GM21381 (cell line): Measurements from ENCODE around the gene SSBP3.
"Not testable (repeated sequence)": the region's sequence is repeated elsewhere in the genome, so short reads cannot be mapped to it uniquely, and the experiment has no call there.

Experiments used
- ATAC-seq: cut with Tn5 transposase; IDR thresholded peaks from one replicate; pipeline ENCODE4 v1.9.1; 2021; ENCODE audit warnings: mild to moderate bottlenecking, moderate library complexity; ENCODE audit not compliant: unreplicated experiment

Gene SSBP3

DNA sequence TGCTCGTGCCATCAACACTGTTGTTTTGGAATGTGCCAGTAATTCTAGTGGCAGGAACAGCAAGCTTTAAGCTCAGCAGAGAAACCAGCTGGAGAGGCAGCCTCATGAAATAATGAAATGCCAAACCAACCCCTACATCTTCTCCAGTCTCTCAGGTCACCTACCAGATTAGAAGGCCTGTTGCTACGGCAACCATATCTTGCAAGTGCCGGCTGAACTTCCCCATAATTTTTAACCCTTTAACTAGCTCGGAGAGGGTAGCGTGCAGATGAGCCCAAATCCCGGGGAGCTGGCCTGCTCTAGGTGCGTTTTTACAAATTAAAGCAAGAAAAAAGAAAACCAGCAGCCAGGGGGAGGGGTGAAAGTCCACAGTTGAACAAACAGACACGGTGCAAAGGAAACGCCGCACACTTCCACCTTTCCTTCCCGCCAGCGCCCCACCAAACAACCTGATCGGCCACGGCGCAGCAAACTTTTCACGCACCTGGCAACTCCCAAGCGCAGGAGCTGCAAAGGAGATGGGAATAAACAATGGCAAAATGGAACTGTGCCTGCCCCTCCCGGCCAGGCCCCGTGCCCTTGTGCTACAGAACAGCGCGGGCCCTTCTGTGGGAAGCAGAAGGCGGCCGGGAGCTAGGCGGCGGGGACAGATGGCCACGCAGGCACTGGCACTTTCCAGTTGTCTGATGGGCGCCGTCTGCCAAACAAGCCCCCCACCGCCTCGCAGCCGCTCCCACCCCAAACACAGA is 50.1 kb downstream of the SSBP3 start:
- no peak for ATAC-seq

DNA sequence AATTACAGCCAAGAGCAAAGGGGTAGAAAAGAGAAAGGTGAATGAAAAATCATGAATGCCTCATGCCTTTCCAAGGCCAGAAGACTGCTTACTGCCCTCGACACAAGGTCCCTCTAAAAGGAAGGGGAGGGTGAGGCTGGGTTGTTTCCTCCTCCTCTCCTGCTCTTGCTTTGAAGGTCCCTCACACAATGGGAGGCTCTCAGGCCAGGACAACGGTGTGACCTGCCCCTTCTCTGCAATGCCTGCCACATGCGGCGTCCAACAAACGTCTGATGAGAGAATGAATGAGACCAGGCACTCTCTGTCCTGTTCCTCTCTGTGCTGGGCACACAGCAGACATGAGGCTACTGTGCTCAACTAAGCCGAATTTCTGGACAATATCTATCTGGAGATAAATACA is 51.3 kb downstream of the SSBP3 start:
- no peak for ATAC-seq

DNA sequence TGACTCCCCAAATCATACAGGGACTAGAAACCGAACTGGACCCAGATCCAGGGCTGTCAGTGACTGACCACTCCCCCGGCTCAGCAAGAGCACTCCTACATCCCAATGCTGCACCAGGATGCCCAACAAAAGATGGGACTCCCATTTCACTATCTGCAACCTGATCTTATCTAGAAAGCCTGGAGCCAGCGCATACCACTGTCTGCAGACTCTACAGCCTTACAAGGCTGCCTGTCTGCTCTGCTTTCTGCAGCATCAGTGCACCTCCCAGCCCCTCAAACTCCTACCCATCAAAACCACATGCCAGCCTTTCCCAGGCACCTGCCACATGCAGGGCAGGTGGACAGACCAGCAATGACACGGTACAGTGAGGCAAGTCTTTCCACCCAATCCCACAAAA is 52.2 kb downstream of the SSBP3 start:
- ATAC-seq = no peak

DNA sequence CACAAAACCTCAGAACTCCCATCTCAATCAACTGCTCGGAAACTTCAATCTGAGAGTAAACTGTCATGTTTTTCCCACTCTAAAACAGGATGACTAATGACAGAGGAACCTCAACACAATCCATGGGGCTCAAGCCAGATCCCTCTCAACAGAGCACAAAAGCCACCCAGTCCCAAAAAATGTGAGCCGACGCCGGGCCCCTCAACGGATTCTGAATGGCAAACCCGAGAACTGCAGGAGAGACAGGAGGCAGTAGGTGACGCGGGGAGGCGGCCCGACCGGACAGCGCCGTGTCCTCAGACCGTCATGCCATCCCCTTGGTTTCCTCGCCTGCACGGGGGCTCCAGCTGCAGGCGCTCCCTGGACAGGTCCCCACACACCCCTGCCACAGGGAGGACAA is 53.4 kb downstream of the SSBP3 start:
- no peak for ATAC-seq

DNA sequence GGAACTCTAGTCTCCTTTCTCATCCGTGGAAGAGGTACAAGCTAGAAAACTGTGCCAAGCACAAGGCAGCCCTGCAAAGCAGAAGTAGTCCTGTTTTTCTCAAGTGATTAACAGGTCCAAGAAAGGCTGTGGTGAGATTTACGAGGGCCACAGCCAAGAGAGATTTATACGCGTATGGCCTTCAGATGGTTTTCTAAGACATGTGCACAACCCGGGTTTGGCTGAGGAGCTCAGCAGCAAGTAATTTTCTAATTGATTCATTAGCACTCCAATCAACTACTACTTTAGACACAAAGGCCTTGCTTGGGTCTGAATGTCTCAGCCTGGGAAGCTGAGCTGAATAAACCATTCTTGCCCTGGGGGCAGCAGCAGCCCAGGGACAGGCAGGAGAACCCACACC is 55.8 kb downstream of the SSBP3 start:
- ATAC-seq = no peak

DNA sequence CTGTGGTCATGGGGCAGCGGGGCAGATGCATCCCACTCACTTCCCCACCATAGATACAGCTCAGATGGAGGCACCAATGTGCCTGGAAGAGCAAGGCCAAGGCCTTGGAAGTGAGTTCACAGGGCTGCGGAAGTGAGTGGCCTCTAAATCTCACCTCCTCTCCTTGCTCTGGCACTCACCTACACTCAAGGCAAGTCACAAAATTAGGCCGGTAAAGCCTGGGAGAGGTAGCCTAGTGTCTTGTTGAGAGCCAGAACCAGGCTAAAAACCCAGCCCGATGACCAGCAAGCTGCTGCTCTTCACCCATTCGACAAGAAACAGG is 57.5 kb downstream of the SSBP3 start:
- no peak for ATAC-seq

DNA sequence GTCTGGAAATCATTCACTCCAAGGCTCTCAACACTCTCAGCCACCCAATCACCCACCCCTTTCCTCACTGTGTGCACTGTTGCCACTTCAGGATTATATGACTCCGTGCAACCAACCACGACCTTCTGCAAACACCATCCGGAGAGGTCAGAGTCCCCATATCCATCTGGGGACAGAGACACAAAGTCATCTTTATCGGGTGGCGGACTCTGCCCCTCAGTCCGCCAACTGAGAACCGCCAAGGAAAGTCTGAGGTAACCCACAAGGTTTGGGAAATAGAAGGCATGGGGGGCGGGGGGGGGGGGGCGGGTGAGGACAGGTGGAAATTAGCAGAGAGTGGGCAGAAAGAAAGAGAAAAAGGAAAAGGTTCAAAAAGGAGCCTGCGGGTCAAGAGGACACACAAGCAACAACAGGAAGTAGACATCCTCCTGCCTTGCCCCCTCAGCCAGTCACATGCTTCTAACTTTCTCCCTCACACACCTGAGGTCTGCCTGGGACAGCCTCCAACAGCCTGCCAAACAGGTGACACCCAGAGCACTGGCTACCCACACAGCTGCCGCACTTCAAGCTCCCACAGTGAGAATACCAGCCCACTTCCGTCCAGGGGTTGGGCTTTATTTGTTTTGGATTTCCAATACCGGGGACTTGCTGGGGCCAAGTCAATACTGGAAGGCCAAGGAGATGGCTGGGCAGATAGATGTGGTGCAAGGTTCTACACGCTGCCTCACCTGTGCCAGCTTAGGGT is 58.1 kb downstream of the SSBP3 start:
- ATAC-seq = no peak

DNA sequence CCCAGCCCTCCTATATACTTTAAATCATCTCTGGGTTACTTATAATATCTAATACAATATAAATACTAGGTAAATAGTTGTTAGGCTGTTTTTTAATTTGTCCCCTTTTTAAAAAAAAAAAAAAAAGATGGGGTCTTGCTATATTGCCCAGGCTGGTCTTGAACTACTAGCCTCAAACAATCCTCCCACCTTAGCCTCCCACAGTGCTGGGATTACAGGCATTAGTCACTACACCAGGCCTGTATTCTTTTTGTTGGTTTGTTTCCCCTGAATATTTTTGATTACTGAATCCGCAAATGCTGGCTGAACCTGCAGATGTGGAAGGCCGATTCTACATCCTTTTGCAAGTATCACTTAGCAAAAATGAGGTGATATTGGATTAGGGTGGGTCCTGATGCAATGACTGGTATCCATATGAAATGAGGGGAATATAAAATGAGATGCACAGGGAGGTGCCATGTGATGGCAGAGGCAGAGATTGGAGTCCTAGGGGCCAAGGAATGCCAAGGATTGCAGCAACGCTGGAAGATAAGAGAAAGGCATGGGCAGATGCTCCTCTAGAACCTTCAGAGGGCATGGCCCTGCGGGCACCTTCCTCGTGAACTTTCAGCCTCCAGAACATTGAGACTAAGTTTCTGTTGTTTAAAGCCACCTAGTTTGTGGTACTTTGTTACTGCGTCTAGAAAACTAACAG is 58.8 kb downstream of the SSBP3 start:
- ATAC-seq = no peak

DNA sequence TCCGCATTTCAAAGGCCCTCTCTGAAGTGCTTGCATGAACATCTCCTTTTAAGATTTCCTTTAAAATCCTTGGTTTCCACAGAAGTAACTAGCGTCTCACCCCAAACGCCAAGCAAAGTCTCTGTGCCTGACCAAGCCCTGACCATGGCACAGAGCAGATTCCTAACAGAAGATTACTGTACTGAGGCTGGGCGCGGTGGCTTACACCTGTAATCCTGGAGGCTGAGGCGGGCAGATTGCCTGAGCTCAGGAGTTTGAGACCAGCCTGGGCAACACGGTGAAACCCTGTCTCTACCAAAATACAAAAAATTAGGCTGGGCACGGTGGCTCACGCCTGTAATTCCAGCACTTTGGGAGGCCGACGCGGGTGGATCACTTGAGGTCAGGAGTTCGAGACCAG is 60.6 kb downstream of the SSBP3 start:
- ATAC-seq = not testable (repeated sequence)

DNA sequence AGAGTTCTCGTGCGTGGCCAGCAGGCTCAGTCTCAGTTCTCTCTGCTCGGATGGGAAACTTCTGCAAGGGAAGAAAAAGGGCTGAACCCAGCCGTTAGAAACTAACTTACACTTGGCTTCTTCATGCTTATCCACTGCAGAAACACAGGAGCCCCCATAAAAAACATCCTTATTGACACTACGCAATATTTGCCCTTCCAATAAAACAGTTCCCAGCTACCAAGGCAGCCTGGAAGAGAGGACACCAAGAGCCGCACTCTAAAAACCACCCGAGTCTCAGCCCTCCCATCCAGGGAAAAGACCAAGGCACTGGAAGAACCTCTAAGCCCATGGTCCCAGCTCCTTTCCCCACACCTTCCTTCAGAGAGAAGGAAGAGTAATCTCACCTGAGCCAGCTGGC is 61.1 kb downstream of the SSBP3 start:
- no peak for ATAC-seq

DNA sequence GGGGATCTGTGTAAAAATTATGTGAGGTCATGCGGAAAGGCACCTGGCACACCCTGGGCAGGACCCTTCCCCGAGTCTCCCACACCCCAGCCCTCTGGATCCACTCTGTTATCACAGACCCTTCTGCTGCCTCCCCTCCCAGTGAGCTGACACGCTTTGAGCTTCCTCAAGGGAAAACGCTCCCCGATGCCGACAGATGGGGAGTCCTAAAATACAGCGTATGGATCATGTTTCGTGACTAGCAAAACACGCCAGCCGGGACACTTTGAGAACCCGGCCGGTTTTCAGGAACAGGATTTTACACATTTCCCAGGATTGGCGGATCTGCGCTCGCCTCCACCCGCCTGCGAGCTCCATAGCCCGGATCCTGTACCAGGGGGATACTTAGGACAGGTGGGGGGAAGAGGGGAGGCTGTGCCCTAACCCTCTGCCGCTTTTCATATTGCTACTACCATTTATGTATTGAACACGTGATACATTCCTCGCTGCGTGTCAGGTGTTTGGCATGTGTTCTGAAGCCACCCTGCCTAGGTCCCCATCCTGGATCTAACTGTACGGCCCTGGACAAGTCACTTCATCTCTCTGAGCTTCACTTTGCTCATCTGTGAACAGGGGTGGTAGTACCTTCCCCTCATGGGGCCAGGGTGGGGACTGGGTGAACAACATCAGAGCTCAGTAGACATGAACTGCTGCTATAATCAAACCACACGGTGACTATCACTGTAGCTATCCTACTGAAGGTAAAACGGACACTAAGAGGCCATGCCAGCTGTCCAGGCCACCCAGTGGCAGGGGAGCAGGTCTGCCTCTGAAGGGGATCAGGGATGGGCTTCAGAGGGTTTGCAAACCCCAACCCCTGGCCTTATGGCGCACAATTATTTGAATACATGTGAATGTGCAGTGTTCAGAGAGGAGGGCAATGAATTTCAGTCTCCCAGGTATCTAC is 63.2 kb downstream of the SSBP3 start:
- ATAC-seq = no peak

DNA sequence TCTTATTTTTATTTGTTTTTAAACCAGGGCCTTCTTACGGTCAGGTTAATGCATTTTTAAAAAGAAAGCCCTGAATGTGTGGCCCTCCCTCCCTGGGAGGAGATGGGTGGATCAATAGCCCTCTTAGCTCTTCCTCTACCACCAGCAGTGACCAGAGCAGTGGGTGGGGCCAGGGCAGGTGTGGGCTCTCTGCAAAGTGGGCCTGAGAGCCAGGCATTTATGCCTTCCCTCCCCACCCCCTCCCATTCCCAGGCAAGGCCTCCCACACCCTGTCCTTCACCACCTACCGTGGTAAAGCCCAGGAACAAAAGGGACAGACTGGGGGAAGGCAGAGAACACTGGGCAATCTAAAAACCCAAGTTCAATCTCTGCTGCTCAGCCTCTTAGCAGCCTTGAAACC is 63.9 kb downstream of the SSBP3 start:
- no peak for ATAC-seq

DNA sequence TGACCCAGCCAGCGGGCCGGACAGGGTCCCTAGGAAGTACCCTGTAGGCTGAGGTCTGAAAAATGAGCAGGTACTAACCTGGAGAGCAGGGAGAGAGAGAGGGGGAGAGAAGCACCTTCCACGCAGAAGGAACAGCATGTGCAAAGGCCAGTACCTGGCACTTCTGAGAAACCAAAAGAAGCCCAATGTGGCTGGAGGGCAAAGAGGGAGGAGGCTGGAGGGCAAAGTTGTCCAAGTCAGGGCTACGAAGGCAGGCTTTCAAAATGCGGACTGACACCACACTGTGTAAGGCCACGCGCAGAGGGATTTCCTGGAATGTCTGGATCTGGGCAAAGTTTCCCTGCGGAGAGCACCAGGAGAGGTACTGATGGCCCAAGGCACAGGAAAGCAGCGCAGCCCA is 64.4 kb downstream of the SSBP3 start:
- ATAC-seq = no peak

DNA sequence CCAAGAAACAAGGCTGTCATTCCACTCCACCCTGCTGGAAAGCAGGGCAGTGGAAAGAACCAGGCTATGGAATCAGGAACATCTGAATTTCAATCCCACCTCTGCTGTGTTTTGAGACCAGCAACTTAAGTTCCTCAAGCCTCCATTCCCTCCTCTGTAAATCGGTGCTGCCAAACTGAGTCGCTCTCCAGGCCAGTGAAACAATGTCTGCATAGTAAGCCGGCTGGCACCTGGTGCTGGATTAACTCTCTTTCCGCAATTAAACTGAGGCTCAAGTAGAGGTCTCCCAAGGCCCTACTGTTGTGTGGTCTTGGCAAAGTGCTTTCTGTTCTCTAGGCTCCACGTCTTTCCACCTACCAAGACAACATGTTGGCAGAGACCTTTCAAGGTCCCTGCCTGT is 65.3 kb downstream of the SSBP3 start:
- no peak for ATAC-seq

DNA sequence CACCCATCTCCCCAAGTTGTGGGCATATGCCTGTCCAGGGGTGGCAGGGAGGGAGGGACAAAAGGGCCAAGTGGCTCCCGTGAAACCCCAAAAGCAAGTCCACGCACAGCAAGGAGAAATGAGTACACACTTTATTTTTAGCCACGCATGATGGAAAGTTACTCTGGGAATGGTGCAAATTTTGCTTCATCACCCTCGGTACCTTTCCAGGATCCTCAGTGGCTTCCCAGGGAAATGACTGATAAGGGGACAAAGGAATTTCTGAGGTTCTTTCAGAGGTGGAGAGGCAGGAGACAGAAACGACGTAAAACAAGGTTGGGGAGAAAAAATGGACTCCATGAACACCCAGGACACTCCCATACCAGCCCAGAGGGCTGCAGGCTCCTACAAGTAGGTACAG is 65.8 kb downstream of the SSBP3 start:
- no peak for ATAC-seq

DNA sequence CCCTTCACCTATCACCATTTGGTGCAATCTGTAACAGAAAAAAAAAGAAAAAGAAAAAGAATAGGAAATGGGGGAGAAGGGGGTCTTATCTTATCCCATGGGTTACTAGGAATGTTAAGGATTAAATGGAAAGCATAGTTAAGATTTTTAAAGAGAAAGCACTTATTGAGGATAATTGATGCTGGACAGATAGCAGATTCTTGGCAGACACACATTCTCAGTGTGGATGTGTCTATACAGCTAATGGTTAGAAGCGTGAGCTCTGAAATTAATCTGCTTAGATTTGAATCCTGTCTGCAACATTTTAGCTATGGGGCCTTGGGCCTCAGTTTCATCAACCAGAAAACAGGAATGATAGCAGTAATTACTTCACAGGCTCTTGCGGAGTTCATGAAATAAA is 67.1 kb downstream of the SSBP3 start:
- ATAC-seq = no peak

DNA sequence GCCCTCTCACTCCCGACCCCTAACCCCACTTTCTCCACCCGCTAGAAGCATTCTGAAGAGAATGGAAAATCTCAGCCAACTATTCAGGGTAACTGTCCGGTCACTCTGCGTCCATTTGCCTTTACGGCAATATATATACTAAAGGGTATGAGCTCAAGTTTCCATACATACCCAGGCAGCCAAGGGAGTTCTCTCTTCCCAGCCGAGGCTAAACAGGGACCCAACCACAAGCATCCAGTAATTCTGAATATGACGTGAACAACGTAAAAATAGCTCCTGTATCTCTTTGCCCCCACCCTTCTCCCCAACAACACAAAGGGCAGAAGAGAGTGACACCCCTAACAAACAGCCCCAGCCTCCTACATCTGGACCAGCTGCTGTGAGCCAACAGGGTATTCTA is 67.7 kb downstream of the SSBP3 start:
- no peak for ATAC-seq

DNA sequence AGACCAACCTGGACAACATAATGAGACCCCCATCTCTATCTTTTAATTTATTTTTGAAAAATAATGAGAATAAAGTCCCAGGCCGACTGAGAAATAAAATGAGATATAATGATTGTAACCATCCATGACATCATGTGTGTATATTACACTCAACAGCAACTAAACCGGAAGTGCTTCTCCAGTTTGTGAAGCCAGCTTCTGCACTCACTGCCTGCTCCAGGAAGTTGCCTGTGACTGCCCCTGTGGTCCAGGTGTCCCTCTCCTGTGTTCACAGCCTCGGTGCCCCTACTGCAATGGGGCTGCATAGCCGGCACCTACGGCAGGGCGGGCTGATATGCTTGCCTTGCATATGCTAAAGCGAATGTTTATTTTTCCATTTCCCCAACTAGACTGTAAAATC is 68.3 kb downstream of the SSBP3 start:
- no peak for ATAC-seq

DNA sequence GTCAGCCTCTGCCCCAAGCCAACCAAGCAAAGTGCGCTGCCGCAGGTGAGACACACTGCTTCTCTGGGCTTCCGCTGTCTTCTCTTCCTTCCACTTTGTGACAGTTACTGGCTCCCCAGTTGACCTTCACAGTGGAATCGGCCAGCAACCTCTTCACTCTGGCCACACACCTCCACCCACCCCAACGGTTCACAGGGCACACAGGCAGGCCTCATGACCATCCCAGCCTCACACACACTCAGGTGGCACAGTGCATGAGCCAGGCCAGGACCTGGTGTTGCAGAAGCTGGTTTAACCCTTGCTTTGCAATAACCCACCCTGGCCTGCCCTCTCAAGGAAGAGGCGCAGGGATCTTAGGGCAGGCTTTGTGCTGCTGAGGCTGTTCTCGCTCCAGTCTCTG is 69.2 kb downstream of the SSBP3 start:
- no peak for ATAC-seq

DNA sequence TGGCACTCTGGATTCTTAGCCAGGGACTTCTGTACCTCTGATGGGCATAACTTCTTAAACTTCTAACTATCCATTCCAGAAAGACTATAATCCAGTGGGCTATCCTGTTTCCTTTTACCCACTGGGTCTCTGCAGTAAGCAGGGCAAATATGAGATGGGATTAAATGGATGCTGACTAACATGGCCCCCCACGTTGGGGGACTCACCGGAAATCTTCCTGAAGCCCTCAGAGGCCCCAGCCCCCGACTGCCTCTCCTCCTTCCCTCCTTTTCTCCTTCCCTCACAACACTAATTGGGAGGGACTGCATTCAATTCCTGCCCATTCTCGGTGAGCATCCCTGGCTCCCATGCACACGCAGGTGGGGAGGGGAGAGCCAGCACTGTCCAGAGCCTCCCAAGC is 70.1 kb downstream of the SSBP3 start:
- ATAC-seq = no peak

DNA sequence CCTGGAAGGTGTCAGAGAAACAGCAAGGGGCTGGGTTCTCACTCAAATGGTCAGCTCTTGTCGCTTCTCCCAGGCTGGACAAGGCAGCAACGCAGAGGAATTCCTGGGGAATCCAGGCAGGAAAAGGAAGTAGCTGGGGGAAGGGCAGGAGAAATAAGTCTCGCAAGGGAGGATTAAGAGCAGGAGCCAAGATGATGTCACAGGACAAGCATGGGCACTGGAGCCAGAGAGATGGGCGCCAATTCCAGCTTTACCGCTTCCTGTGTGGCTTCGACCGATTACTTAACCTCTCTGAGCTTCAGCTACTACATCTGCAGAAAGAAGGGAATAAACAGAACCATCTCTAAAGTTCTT is 70.5 kb downstream of the SSBP3 start:
- no peak for ATAC-seq
